ENCODE data around the gene AOC2.

DNA sequence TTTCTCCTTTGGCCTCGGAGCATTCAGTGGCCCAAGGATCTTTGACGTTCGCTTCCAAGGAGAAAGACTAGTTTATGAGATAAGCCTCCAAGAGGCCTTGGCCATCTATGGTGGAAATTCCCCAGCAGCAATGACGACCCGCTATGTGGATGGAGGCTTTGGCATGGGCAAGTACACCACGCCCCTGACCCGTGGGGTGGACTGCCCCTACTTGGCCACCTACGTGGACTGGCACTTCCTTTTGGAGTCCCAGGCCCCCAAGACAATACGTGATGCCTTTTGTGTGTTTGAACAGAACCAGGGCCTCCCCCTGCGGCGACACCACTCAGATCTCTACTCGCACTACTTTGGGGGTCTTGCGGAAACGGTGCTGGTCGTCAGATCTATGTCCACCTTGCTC, 8.0 kb downstream of the AOC2 start:
- TF ChIP-seq, protein P1, sequence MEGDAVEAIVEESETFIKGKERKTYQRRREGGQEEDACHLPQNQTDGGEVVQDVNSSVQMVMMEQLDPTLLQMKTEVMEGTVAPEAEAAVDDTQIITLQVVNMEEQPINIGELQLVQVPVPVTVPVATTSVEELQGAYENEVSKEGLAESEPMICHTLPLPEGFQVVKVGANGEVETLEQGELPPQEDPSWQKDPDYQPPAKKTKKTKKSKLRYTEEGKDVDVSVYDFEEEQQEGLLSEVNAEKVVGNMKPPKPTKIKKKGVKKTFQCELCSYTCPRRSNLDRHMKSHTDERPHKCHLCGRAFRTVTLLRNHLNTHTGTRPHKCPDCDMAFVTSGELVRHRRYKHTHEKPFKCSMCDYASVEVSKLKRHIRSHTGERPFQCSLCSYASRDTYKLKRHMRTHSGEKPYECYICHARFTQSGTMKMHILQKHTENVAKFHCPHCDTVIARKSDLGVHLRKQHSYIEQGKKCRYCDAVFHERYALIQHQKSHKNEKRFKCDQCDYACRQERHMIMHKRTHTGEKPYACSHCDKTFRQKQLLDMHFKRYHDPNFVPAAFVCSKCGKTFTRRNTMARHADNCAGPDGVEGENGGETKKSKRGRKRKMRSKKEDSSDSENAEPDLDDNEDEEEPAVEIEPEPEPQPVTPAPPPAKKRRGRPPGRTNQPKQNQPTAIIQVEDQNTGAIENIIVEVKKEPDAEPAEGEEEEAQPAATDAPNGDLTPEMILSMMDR (conservative IDR thresholded peaks at IDR 0.05; ENCODE audit: low read length), result no peak
- TF ChIP-seq EZH2phosphoT487 (IDR thresholded peaks at IDR 0.05; ENCODE audit: borderline replicate concordance), result no peak
